NB4 (cell line): ENCODE measurements around the gene SUMF1.

Source experiments
- MYC ChIP-seq: IDR thresholded peaks from 2 replicates; pipeline ENCODE4 v1.6.1; 2011; ENCODE audit warnings: low read depth, low read length
- POLR2A ChIP-seq: IDR thresholded peaks from 2 replicates; pipeline ENCODE4 v1.6.1; 2011; ENCODE audit warnings: mild to moderate bottlenecking; ENCODE audit not compliant: insufficient read length; ENCODE audit errors: extremely low read depth
- TF ChIP-seq, protein P1 (sequence below): IDR thresholded peaks from one replicate; pipeline ENCODE4 v1.5.1; 2012; ENCODE audit warnings: low read depth, low read length
- TF ChIP-seq, protein P2 (sequence below): IDR thresholded peaks from 2 replicates; pipeline ENCODE4 v1.6.1; 2011; ENCODE audit warnings: low read depth, low read length

DNA sequence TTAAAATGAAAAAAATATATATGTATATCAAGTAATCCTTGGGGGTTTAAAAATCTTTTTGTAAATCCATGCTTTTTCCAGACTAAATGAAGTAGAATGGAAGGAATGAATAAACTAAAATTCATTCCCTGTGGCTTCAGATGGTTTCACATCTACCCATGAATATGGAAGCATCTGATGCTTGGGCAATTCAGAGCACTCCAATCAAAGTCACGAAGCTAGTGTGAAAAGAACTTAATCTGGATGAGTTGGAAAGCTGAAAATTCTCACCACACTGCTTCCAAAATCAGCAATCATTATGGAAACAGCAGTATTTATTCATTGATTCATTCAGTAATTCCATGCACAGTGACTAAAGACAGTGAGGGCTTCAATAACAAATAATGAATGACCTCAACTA is 55.2 kb downstream of the SUMF1 start:
- TF ChIP-seq MYC (no peak), POLR2A (no peak)
- TF ChIP-seq, protein P1, sequence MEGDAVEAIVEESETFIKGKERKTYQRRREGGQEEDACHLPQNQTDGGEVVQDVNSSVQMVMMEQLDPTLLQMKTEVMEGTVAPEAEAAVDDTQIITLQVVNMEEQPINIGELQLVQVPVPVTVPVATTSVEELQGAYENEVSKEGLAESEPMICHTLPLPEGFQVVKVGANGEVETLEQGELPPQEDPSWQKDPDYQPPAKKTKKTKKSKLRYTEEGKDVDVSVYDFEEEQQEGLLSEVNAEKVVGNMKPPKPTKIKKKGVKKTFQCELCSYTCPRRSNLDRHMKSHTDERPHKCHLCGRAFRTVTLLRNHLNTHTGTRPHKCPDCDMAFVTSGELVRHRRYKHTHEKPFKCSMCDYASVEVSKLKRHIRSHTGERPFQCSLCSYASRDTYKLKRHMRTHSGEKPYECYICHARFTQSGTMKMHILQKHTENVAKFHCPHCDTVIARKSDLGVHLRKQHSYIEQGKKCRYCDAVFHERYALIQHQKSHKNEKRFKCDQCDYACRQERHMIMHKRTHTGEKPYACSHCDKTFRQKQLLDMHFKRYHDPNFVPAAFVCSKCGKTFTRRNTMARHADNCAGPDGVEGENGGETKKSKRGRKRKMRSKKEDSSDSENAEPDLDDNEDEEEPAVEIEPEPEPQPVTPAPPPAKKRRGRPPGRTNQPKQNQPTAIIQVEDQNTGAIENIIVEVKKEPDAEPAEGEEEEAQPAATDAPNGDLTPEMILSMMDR: no peak
- TF ChIP-seq, protein P2, sequence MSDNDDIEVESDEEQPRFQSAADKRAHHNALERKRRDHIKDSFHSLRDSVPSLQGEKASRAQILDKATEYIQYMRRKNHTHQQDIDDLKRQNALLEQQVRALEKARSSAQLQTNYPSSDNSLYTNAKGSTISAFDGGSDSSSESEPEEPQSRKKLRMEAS: no peak
